CD14-positive monocyte (primary cell): ENCODE results near the gene ZBTB44. TPM values are rescaled to one million over a fixed set of nuclear protein-coding genes. Genes with fewer than 3 reads are reported as not detected.
A peak's percentile ranks its signal among the peaks of the same experiment; 100 is the strongest.

Experiments used
- DNase-seq, 3 donors: peaks; one replicate each; pipeline ENCODE4 v3.0.0-alpha.2; 2011 to 2022
- H2AFZ ChIP-seq: 2 replicates; pipeline ENCODE4 v1.6.0; 2012; ENCODE audit warnings: mild to moderate bottlenecking, low read depth, low read length, inconsistent platforms; ENCODE audit not compliant: insufficient read depth, poor library complexity, severe bottlenecking
- H3K27ac ChIP-seq, 2 donors: 1 replicate in 1 of 2; 2 replicates in 1 of 2; pipeline ENCODE4 v1.5.1; 2012 to 2013; ENCODE audit warnings: low read length in 2 of 2, control low read depth in 1 of 2, inconsistent platforms in 1 of 2, low read depth in 1 of 2, mild to moderate bottlenecking in 1 of 2
- H3K27me3 ChIP-seq, 2 donors: one replicate each; pipeline versions ENCODE4 v1.6.0 to v1.6.1; 2011 to 2013; ENCODE audit warnings: low read length in 2 of 2; ENCODE audit not compliant: control insufficient read depth in 2 of 2, insufficient read depth in 2 of 2
- H3K36me3 ChIP-seq, 2 donors: replicated peaks in 1 of 2; 1 replicate in 1 of 2; 2 replicates in 1 of 2; pipeline versions ENCODE4 v1.5.1 to v1.6.1; 2012 to 2013; ENCODE audit warnings: low read length in 2 of 2, control low read depth in 1 of 2, inconsistent platforms in 1 of 2, mild to moderate bottlenecking in 1 of 2; ENCODE audit not compliant: insufficient read depth in 2 of 2, control insufficient read depth in 1 of 2
- H3K4me1 ChIP-seq, 2 donors: 1 replicate in 1 of 2; 2 replicates in 1 of 2; pipeline versions ENCODE4 v1.5.1 to v1.6.1; 2012 to 2013; ENCODE audit warnings: low read length in 2 of 2, control low read depth in 1 of 2, inconsistent platforms in 1 of 2, mild to moderate bottlenecking in 1 of 2, moderate library complexity in 1 of 2; ENCODE audit not compliant: insufficient read depth in 2 of 2, control insufficient read depth in 1 of 2
- H3K4me2 ChIP-seq: replicated peaks from 2 replicates; pipeline ENCODE3; 2012; ENCODE audit warnings: low read length, moderate library complexity, mild to moderate bottlenecking; ENCODE audit not compliant: poor library complexity, severe bottlenecking; ENCODE audit errors: extremely low read depth
- H3K4me3 ChIP-seq, 3 experiments: fragments of 200-600 bp in 1 of 3; sonication (generic) in 1 of 3; replicated peaks in 1 of 3; 1 replicate in 2 of 3; 2 replicates in 1 of 3; pipeline ENCODE4 v1.5.1; 2011 to 2013; ENCODE audit warnings: low read length in 3 of 3, mild to moderate bottlenecking in 3 of 3, control low read depth in 2 of 3, low read depth in 2 of 3, inconsistent platforms in 1 of 3, moderate library complexity in 1 of 3
- H3K79me2 ChIP-seq: 2 replicates; pipeline ENCODE4 v1.6.0; 2012; ENCODE audit warnings: mild to moderate bottlenecking, control low read depth, inconsistent platforms, low read length, moderate library complexity; ENCODE audit not compliant: insufficient read depth
- H3K9ac ChIP-seq: 2 replicates; pipeline ENCODE4 v1.6.0; 2017; ENCODE audit warnings: low read length, mild to moderate bottlenecking; ENCODE audit not compliant: insufficient read depth, poor library complexity, severe bottlenecking
- H3K9me3 ChIP-seq, 2 donors: replicated peaks in 1 of 2; 1 replicate in 1 of 2; 2 replicates in 1 of 2; pipeline versions ENCODE4 v1.5.1 to v1.6.1; 2012 to 2013; ENCODE audit warnings: low read length in 2 of 2, control low read depth in 1 of 2; ENCODE audit not compliant: control insufficient read depth in 1 of 2, insufficient read depth in 1 of 2
- H4K20me1 ChIP-seq: 2 replicates; pipeline ENCODE4 v1.6.0; 2012; ENCODE audit warnings: mild to moderate bottlenecking, low read length, control low read depth, moderate library complexity; ENCODE audit not compliant: insufficient read depth
- H3K27ac Mint-ChIP-seq, 7 donors: one replicate each; pipeline ENCODE4 v1.8.0; 2020; ENCODE audit warnings: mild to moderate bottlenecking in 7 of 7, mixed read lengths in 7 of 7, moderate library complexity in 6 of 7, inconsistent platforms in 2 of 7
- H3K27me3 Mint-ChIP-seq, 3 donors: one replicate each; pipeline ENCODE4 v1.8.0; 2021 to 2022; ENCODE audit warnings: low read depth in 3 of 3, mild to moderate bottlenecking in 3 of 3, mixed read lengths in 3 of 3, moderate library complexity in 3 of 3, inconsistent platforms in 1 of 3
- H3K36me3 Mint-ChIP-seq, 2 donors: one replicate each; pipeline ENCODE4 v1.8.0; 2020; ENCODE audit warnings: mixed read lengths in 2 of 2, inconsistent platforms in 1 of 2, mild to moderate bottlenecking in 1 of 2
- H3K4me1 Mint-ChIP-seq: one replicate; pipeline ENCODE4 v1.8.0; 2020; ENCODE audit warnings: mild to moderate bottlenecking, mixed read lengths
- H3K4me3 Mint-ChIP-seq, 2 donors: one replicate each; pipeline ENCODE4 v1.8.0; 2020; ENCODE audit warnings: mild to moderate bottlenecking in 2 of 2, mixed read lengths in 2 of 2, moderate library complexity in 1 of 2
- H3K9me3 Mint-ChIP-seq, 7 donors: one replicate each; pipeline ENCODE4 v1.8.0; 2020 to 2022; ENCODE audit warnings: mixed read lengths in 7 of 7, mild to moderate bottlenecking in 6 of 7, moderate library complexity in 6 of 7, inconsistent platforms in 2 of 7
- WGBS: methylation state at CpG from one replicate; pipeline ENCODE4 v1.1.5; 2013; ENCODE audit warnings: missing lambda C conversion rate; ENCODE audit not compliant: insufficient coverage; 5-methylcytosine and 5-hydroxymethylcytosine counted together
- intact Hi-C, 2 donors: fragments of 100-400 bp; cut with micrococcal nuclease; formaldehyde crosslinking; loops; one replicate each; pipeline versions ENCODE4 v1.15.0 to v1.15.1; 2023
- polyA plus RNA-seq, 3 donors: library from polyadenylated mRNA; depleted of rRNA in 1 of 3; unstranded in 2 of 3; stranded (reverse) in 1 of 3; fragments of 300-500 nt in 2 of 3; fragments of >200 nt in 1 of 3; fragmentation: Illumina TruSeq in 2 of 3; gene quantifications; 1 replicate in 2 of 3; 2 replicates in 1 of 3; pipeline ENCODE4 v1.2.3, GENCODE V29; 2012 to 2021
- TF ChIP-seq, protein P1 (sequence below): fragments of 200-600 bp; IDR thresholded peaks from one replicate; pipeline ENCODE4 v1.8.0; 2022; ENCODE audit warnings: antibody characterized with exemption, mild to moderate bottlenecking

ZBTB44 gene
- polyA plus RNA-seq, 3 donors, result 2.4 to 21.3 (median 2.7) TPM

DNA sequence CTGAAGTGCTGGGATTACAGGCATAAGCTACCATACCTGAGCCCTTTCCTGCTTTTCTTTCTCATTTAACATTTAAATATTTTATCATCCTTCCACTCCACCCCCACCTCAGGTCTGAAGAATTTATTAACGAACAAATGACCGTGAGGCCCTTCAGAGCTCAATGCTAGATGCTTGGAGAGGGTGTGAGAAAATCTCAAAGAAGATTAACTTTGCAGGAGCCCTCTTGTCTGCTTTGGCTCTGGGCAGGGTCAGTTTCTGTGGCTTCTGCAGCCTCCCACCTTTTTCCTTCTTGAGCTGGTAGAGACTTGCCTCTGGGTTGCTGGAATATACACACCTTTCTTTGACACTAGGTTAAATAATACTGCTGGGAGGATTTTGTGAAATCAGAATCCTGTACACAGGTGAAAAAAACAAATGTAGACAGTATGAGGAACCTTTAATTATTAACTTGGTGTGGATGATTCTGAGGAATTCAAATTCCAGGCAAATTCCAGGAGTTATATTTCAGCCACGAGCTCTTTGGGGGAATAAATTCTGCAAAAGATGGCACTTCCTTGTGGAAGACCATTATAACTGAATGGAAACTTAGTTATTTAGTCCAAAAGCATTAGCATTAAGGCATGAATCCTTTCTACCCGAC, 3.4 kb upstream of the ZBTB44 start:
- Histone ChIP-seq H3K9ac (no peak overlapping the region), H3K36me3 (no peaks in the 10 kb centered on the region), H3K27ac (no peak overlapping the region), H3K4me2 (no peak overlapping the region), H3K9me3 (peaks cover 4 to 10% of the 10 kb centered on the region in 2 donors), H3K4me1 (peaks cover 8 to 16% of the 10 kb centered on the region in 2 donors), H4K20me1 (no peaks in the 10 kb centered on the region), H2AFZ (no peak overlapping the region), H3K79me2 (peaks cover 9% of the 10 kb centered on the region), H3K4me3 (no peak overlapping the region), H3K27me3 (no peaks in the 10 kb centered on the region)
- DNase-seq, result no peak
- peaks cover 4 to 23% (median 14%) of the 10 kb centered on the region in 7 donors for H3K9me3 Mint-ChIP-seq
- no peak overlapping the region for H3K27ac Mint-ChIP-seq
- H3K36me3 Mint-ChIP-seq, result peaks cover 0 to 2% of the 10 kb centered on the region in 2 donors
- TF ChIP-seq, protein P1, sequence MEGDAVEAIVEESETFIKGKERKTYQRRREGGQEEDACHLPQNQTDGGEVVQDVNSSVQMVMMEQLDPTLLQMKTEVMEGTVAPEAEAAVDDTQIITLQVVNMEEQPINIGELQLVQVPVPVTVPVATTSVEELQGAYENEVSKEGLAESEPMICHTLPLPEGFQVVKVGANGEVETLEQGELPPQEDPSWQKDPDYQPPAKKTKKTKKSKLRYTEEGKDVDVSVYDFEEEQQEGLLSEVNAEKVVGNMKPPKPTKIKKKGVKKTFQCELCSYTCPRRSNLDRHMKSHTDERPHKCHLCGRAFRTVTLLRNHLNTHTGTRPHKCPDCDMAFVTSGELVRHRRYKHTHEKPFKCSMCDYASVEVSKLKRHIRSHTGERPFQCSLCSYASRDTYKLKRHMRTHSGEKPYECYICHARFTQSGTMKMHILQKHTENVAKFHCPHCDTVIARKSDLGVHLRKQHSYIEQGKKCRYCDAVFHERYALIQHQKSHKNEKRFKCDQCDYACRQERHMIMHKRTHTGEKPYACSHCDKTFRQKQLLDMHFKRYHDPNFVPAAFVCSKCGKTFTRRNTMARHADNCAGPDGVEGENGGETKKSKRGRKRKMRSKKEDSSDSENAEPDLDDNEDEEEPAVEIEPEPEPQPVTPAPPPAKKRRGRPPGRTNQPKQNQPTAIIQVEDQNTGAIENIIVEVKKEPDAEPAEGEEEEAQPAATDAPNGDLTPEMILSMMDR, result no peak
- no CpG with 5 or more reads among the region's 4 CpGs for whole genome bisulfite sequencing
- peaks cover 5 to 8% (median 7%) of the 10 kb centered on the region in 3 donors for H3K27me3 Mint-ChIP-seq
- H3K4me3 Mint-ChIP-seq, result no peak overlapping the region
- H3K4me1 Mint-ChIP-seq, result peaks cover 14% of the 10 kb centered on the region
- intact Hi-C loops, result loop anchor here in 1 of 2 donors (10.0 kb wide), 1 partner anchor 153 kb away; no protein-coding TSS in a partner anchor

DNA sequence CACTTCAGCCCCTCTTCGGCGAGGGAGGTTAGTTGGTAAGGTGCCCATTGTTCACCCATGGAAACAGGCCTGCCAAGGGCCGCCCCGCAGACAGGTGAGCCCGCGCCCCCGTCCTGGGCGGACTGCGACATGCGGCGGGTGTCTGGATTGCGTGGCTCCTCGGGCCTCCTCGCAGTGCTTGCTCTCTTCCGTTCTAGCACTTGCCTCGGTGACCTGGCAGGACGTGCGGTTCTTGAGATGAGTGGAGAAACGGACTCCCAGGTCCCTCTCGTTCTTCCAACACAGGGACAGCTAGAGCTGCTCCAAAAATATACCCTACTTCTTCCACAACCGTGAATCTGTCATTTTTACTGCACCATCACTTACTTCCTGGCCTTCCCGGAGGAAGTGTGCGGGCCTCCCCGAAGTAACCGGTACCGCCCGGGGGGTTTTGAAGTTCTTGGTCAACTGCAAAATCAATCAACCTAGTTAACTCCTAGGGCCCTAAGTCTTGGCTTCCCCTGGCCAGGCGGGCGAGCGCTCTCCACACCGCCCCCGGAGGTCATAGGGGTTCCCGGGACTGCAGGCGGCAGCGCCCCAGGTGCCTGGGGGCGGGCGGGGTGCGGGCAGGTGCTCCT, 745 bp upstream of the ZBTB44 start:
- whole genome bisulfite sequencing, result 18% methylated on average over 32 of the region's 38 CpGs
- peak overlapping the region; percentile 97 for H2AFZ ChIP-seq

More for the DNA sequence above, 745 bp upstream of the ZBTB44 start:
- TF ChIP-seq, protein P1, result peak; percentile 39
- H3K79me2 ChIP-seq, result peaks cover 36% of the 10 kb centered on the region
- Mint-ChIP-seq H3K4me1 (peaks cover 35% of the 10 kb centered on the region), H3K27ac (peak overlapping the region; percentile 84 to 94 (median 87)), H3K4me3 (peak overlapping the region; percentile 92 to 95), H3K36me3 (peaks cover 0 to 2% of the 10 kb centered on the region in 2 donors), H3K27me3 (peaks cover 5 to 8% (median 7%) of the 10 kb centered on the region in 3 donors), H3K9me3 (peaks cover 0 to 8% (median 3%) of the 10 kb centered on the region in 7 donors)
- H3K36me3 ChIP-seq, result no peaks in the 10 kb centered on the region
- H3K4me1 ChIP-seq, result peaks cover 11 to 36% of the 10 kb centered on the region in 2 donors
- DNase-seq, result peak; percentile 13 to 25 (median 24)
- peak overlapping the region; percentile 85 for H3K9ac ChIP-seq
- H4K20me1 ChIP-seq, result no peaks in the 10 kb centered on the region
- peak overlapping the region; percentile 67 to 80 (median 80) for H3K4me3 ChIP-seq
- H3K27ac ChIP-seq, result peak overlapping the region; percentile 7 to 82
- H3K27me3 ChIP-seq, result no peaks in the 10 kb centered on the region
- H3K9me3 ChIP-seq, result no peaks in the 10 kb centered on the region
- peak overlapping the region; percentile 98 for H3K4me2 ChIP-seq
- intact Hi-C loops, result loop anchor here in 1 of 2 donors (10.0 kb wide), 1 partner anchor 151 kb away; no protein-coding TSS in a partner anchor
